CD4-positive, alpha-beta T cell treated with Interleukin-21 for 1 hour (primary cell): ENCODE results near the gene PPP4R3B.
"Not testable (repeated sequence)": the region's sequence is repeated elsewhere in the genome, so short reads cannot be mapped to it uniquely, and the experiment has no call there.

Experiments
- DNase-seq: peaks from one replicate; pipeline ENCODE4 v3.0.0-alpha.2; 2020

Gene PPP4R3B

DNA sequence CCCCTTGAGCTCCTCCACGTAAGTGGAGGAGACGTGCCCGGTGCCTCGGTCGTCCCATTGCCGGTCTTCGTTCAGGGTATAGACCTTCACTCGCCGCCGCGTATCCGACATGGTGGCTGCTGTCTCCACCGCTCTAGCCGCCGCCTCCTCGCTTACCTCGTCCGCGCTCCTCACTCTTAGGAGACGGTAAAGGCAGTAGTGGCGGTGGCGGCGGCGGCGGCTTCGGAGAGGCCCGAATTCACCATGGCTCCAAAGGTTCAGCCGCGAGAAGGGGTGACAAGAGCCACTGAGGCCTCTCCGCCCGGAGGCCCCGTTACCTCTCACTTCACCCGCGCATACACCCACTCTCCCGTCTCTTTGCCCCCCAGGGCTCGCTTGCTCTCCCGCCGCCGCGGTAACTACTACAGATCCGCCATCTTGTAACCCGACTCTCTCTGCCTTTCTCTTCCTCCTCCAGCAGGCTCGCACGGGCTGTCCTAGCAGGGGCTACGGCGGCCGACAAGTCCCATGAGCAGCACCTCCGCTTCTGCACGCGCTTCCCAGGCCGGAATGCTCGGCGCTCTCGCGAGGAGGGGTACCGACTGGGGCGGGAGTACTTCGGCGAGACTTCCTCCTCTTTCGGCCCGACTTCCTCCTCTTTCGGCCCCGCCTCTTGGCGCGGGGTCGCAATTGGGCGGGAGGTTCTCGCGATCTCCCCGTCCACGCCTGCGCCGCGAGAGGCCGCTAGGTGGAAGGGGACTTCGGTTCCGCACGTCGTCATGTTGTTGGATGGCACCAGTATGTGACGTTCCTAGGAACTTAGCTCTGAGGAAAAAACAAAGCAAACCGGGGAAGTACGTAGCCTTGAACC is at the start of gene PPP4R3B:
Gene PPP4R3B (minus strand): TSS at position 448 of the 850 bp plus-strand sequence. CDS start 337 bp downstream, at position 111.
- peak; percentile 100 for DNase-seq

DNA sequence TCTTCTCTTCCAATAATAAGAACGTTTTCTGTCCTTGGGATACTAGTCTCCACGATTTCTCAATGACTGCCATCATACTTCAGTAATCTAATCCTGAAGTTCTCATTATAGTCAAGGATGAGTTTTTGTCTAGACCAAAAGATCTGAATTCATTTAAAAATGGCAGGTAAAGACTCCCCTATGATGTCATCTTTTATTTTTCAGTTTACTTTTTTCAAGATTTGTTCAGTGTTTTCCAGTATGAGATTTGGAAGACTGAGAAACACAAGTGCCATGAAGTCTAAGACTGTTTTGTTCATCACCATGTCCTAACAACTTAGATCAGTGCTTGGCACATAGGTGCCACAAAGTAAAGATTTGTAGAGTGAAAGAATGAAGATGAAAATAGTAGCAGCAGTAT is 35.8 kb upstream of the PPP4R3B start:
- DNase-seq, result no peak

DNA sequence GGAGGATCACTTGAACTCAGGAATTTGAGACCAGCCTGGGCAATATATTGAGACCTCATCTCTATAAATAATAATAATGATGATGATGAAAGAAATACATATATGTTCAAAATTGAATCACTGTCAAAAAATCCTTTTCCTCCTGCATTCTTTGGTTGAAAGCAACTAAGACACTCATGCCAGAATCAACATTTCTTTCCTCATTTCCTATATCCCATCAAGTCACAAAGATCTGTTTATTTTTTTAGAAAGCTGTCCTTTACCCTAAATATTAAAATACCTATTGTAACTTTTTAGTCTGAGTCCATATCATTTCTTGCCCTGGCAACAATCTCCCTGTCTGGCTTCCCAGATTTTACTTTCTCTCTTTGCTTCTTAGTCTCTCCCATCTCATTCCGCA is 31.8 kb upstream of the PPP4R3B start:
- DNase-seq, result no peak

DNA sequence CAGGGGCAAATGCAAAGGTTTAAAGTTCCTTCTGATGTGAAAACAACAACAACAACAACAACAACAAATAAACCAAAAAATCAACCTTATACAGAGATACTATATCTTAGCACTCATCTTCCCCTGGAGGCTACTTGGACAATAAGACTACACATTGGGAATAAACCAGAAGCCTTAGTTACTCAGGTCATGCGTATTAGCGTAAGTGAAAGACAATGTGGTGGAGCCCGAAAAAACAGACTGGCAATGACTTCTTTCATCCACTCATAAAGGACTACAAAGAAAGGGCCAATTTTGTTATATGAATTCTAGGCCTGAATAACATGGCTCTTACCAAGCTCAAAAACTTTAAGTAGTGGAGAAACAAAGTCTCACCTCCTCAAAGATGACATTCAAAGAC is 19.4 kb upstream of the PPP4R3B start:
- no peak for DNase-seq

DNA sequence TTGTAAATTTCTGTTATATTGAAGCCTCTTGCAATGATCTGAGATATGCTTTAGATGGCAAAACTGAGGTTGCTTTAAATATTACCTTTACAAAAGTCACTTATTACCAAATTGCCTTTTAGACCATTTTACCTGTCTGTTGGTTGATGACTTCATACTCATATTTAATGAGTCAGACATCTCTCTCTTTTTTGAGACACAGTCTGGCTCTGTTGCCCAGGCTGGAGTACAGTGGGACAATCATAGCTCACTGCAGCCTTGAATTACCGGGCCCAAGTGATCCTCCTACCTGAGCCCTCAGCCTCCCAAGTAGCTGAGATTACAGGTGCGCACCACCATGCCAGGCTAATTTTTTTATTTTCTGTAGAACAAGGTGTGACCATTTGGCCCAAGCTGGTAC is 11.5 kb upstream of the PPP4R3B start:
- DNase-seq, result no peak

DNA sequence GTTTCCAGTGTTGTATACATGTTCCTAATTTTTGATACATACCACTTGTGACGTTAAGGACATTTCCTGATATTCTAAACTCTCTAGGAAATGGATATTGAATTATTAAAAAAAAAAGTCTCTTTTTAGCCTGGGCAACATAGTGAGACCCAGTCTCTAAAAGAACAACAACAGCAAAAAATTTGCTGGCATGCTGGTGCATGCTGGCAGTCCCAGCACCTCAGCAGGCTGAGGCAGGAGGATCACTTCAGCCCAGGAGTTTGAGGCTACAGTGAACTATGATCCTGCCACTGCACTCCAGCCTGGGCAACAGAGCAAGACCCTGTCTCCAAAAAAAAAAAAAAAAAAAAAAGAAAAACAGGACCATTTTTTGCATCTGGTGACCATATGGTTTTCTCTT is 10.5 kb upstream of the PPP4R3B start:
- no peak for DNase-seq

DNA sequence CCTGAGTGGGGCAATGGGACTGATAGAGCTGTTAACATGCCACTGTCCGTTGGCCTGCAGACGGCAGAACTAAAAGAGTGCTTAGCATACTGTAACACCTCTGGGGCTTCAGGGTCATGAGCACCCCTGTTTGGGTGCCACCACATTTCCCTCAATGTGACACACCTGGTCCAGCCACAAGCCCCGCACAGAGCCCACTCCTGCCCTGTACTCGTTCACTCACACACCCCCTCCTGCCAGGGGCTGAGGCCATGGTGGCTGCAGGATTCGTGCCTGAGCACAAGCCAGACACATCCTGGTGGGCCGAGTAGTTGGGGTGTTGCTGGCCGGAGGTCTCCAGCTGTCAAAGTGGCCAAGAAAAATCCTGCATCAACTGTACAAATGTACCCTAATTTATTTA is 4.4 kb upstream of the PPP4R3B start:
- DNase-seq, result no peak

DNA sequence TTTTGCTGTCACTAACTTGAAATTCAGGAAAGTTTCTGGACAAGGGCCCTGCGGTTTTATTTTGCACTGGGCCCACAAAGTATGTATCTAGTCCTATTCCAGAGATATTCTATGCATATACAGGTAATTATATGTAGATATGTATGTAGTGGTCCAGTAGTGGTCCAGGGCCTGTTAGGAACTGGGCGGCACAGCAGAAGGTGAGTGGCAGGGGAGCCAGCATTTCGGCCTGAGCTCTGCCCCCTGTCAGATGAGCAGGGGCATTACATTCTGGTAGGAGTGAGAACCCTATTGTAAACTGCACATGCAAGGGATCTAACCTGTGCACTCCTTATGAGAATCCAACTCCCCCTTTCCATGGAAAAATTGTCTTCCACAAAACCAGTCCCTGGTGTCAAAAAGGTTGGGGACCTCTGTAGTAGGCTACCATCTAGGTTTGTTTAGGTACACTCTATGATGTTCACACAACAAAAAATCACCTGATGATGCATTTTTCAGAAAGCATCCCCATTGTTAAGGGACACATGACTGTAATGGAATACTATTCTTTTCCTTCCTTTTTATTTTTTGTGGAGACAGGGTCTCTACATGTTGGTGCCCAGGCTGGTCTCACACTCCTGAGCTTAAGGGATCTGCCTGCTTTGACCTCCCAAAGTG is 2.8 kb upstream of the PPP4R3B start:
- DNase-seq, result peak; percentile 30

DNA sequence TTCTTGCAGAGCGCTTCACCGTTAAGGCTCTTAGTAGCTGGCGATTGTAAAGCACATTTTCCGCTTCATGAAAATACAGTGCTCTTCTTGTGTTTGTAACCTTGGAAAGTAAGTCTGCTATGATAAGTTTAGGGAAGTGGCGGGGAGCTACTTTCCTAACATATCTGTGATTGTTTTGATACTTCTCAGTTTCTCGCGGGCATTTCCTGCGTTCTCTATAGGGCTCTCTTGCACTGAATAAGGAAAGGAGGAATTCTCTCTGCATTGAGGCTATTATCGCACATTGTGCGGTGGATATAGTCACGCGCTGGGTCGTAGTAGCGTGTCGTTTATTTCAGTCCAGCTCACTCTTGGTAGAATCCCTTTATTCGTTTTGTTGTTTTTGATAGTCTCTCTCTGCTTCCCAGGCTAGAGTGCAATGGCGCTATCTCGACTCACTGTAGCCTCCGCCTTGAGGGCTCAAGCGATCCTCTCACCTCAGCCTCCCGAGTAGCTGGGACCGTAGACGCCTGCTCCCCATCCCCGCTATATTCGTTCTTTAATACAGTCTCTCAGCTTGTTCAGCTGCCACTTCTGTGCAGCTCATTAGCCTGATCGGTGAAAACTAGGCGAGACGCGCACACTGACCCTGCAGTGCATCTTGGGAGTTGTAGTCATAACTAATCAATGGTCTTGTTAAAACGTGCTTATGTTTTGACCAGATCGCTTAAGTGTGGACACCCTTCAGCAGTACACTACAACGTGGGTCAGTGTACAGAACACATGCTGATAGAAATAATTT is 1.0 kb upstream of the PPP4R3B start:
- peak; percentile 72 for DNase-seq

DNA sequence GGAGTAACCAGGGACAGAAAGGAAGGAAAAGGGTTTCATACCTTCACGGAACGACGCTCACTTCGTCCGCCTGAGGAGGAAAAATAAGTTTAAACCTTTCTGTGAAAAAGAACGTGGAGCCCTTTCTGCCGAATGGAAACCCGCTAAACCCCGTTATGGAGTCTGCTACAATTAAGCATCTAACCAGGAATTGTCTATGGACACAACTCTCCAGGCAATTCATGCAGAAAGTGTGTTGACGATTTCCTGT is 528 bp upstream of the PPP4R3B start:
- DNase-seq, result no peak

DNA sequence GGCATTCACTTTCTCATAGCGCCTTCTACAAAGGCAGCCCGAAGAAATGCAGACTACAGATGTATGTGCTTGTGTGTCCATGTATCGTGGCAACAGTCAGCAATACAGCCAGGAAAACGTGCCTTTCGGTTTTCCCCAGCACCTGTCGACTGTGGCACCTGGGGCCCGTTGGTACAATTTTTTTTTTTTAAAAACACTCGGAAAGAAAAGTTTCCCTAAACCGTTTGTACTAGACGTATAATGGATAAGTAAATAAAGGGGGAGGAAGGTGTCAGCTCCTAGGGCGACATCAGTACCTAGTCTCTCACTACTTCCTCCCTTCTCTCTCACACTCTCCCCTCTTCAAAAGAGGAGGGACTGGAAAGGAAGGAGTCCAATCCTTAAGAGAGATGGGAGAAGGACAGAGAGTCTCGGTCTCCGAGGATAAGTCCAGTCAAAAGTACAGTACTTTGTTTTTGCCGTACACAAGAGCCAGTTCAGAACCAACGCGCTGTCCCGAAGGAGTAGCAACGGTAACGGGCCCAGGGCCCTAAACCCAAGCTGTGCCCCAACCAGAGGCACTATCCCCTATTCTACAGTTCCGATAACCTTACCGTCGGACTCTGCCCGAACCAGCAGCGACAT is 759 bp downstream of the PPP4R3B start:
- DNase-seq, result peak; percentile 81

DNA sequence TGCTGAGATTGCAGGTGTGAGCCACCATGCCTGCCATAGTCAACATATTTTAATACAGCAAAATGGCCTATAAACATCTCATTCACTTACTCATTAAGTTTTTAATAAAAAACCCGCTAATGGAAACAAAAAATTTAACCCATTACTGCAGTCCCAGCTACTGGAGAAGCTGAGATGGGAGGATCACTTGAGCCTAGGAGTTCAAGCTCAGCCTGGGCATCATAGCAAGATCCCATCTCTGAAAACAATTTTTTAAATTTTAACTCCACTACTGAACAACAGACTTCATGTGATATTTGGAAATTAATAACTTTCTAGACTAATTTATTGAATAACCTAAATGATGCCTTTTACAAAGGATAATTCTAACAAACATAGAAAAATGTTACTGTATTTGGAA is 5.4 kb downstream of the PPP4R3B start:
- no peak for DNase-seq

DNA sequence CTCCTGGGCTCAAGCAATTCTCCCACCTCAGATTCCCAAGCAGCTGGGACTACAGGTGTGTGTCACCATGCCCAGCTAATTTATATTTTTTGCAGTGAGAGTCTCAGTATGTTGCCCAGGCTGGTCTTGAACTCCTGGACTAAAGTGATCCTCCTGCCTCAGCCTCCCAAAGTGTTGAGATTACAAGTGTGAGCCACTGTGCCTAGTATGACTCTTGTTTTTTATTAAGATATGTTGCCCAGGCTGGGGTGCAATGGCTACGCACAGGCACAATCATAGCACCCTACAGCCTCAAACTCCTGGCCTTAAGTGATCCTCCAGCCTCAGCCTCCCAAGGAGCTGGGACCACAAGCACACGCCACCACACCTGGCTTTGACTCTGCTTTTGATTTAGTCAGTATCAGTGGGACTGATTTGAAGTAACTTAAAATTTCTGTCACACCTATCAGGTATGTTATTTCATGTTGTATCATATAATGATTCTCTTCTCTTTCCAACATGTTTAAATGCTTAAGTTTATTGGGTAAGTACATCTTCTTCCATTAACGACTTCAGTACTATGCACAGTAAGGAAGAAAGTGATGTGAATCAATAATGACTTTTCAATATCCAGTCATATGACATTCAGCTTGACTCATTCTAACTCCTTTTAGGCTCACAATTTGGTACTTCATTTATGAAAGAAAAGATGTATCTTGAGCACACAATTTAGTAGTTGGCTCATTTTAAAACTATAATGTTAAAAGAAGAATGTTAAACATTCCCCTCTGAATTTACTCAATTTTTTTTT is 6.3 kb downstream of the PPP4R3B start:
- DNase-seq, result no peak

DNA sequence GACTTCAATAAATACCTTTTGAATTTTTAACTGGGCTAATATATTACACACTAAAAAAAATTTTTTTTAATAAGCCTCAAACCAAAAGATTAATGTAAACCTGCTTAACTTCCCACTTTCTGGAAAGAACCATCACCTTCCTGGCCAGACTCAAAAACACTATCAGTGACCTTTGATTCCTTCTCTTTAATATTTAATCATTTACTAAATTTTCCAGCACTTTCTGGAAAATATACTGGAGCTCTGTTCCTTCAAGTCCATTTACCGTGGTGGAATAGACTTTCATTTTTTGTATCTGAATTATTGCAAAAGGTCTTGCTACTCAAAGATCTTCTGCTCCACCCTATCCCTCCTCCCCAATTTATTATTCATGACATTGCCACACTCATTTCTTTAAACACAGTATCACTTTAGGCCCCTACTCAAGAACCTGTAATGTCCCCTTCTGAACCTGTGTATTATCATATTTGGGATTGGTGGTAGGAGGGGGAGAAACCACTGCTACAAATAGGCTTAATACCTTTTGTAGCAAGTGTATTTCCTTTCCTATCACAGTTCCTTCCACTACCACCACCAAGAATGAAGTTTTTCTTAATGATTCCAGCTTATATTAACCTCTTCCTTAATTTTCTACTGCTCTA is 7.4 kb downstream of the PPP4R3B start:
- no peak for DNase-seq

DNA sequence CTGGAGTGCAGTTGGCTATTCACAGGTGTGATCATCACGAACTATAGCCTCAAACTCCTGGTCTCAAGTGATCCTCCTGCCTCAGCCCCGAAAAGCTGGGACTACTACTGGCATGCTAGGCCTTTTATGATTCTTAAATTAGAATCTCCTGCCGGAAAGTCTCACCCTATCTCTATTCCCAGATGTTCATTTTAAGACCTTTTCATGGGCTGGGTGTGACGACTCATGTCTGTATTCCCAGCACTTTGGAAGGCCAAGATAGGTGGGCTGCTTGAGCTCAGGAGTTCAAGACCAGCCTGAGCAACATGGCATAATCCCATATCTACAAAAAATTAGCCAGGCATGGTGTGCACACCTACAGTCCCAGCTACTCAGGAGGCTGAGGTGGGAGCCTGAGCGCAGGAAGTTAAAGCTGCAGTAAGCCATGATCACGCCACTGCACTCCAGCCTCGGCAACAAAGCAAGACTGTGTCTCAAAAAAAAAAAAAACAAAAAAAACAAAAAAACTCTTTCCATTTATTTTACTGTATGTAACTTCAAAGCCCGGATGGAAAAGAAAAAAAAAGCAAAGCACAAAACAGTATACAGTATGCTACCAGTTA is 8.1 kb downstream of the PPP4R3B start:
- DNase-seq, result no peak

DNA sequence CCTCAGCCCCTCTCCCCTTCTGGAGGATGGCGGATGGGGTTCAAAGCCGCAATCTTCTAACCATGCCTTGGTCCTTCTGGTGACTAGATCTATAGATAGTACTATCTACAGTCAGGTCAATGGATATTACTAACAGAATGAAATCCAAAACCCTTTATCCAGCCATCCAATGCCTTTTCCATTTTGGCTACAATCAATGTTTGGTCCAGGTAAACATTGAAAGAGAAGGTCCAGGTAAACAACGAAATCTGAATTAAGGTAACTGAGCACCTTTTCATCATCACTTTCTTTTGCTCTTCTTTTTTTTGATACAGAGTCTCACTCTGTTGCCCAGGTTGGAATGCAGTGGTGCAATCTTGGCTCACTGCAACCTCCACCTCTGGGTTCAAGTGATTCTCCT is 9.7 kb downstream of the PPP4R3B start:
- no peak for DNase-seq

DNA sequence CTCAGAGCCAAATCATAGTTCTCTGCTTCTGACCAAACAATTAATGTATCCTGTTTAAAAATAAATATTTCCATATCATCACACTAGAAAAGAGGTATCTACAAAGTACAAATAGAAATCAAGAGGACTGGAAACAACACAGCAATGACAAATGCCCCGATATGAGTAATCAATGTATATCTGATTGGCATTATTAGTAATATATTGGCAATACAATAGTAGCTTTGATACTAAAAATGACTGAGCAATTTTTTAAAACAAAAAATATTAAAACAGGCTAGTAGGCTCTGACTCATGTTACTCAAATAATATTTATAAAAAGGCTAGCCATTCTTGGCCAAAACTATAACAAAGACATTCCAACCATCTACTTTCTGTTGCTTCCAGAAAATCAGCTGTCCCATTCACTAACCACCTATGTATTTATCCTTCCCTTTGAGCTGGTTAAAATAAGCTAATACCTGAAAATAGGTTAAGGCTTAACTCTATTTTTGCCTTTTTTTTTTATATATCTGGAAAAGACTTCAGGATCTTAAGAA is 13.3 kb downstream of the PPP4R3B start:
- no peak for DNase-seq

DNA sequence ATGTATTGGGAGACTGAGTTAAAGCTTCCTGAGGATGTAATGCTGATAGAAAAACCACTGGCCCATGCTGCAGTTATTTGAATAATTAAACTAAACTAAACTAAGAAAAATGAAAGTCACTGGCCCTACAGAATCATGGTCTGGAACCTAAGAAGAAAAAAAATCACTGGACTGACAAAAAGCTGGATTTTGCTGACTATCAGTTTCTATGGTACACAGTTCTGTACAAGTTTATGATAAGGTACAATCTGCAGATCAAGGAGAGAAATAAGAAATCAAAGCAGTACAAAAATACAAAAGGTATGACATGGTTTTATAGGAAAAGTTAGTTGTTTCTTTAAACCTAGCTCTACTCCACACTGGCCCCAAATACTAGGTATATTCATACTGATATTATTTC is 15.6 kb downstream of the PPP4R3B start:
- DNase-seq, result no peak

DNA sequence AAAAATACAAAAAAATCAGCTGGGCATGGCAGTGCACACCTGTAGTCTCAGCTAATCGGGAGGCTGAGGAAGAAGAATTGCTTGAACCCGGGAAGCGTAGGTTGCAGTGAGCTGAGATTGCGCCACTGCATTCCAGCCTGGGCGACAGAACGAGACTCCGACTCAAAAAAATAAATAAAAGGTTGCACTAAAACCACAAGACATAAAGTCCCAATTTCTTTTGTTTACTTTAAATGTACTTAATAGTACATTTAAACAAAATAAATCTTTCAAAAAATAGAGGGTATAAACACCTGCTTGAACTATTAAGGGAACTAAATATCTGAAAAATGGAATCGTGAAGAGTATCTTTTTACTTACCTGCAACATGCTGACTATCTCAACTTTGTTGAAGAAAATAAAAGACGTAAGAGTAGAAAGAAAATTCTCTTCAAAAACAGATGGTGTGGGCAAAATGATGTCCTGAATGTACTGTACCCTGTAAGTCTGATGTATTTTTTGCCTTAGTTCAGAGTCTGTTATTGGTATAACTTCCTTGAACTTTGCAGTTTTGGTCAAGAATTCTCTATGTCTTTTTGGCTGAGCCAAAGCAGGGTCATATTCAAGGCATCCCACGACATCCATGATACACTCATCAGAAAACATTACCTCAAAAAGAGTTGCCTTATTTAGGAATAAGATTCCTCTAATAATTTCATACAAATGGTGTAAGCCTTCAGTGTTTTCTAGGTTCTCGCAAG is 19.2 kb downstream of the PPP4R3B start:
- DNase-seq, result no peak

DNA sequence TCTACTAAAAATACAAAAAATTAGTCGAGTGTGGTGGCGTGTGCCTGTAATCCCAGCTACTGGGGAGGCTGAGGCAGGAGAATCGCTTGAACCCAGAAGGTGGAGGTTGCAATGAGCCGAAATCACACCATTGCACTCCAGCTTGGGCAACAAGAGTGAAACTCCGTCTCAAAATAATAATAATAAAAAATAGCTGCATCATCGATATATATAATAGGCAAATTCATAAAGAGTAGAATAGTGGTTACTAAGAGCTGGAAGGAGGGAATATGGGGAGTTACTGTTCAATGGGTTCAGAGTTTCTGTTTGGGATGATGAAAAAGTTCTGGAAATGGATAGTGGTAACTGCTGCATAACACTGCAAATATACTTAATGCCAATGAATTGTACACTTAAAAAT is 20.6 kb downstream of the PPP4R3B start:
- not testable (repeated sequence) for DNase-seq

DNA sequence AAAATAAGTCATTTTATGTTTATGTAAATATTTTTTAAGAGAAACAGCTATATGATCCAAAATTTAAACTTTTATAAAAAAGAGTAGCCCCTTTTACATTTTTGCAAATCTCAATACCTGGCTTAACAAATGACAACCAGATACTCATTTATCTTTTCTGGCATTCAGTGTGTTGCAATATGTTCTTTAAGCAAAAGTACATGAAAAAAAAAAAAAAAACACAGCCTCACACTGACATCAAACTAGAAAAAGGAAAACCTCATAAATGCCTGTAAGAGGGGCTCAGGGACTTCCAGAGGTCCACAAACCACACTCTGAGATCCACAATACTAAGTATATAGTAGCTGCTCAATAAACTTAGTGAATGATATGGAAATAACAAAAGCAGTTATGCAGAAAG is 21.9 kb downstream of the PPP4R3B start:
- no peak for DNase-seq
